IPS DF 4.7 (cell line): ENCODE data around the gene MAP1LC3A.
"Not testable (repeated sequence)": the region's sequence is repeated elsewhere in the genome, so short reads cannot be mapped to it uniquely, and the experiment has no call there.

Experiments
- DNase-seq: peaks from one replicate; pipeline ENCODE4 v3.0.0-alpha.2; 2013; ENCODE audit warnings: low spot score; ENCODE audit errors: extremely low read depth

MAP1LC3A gene

DNA sequence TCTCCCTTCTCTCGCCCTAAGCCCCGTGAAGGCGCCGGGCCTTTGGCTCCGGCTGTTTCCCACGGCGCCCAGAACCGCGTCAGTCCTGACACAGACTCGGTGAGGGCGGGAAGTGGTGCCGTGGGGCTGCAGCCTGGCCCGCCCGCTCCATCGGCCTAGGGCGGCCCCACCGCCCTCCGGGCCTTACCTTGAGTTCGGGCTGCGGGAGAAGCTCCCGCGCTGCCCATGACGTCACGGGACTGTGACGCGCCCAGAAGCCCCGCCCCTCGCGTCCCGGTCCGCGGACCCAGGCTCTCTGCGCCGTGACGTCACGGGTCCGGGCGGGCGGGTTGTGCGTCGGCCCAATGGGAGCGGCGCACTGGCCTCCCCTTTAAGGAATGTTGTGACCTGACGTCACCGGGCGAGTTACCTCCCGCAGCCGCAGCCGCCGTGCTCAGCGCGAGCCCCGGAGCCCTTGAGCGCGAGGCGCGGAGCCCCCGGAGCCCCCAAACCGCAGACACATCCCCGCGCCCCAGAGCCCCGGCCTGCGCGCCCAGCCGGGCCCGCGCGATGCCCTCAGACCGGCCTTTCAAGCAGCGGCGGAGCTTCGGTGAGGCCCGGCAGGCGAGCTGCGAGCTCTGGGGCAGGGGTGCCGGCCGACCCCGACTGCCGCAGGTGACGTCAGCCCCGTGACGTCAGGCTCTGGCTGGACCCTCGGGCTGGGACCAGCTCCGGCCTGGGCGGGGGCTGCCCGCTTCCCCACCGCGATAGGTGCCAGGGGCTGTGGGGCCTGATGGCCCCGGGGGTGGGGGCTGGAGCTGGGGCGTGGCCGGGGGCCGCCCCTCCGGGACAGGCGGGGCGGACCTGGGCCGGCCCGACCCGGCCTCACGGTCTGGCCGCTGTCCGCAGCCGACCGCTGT lies at the start of gene MAP1LC3A:
Gene MAP1LC3A, plus strand, starts transcription at position 399 of the 899 bp plus-strand sequence. Its CDS starts 151 bp downstream, at position 550.
- DNase-seq = no peak

DNA sequence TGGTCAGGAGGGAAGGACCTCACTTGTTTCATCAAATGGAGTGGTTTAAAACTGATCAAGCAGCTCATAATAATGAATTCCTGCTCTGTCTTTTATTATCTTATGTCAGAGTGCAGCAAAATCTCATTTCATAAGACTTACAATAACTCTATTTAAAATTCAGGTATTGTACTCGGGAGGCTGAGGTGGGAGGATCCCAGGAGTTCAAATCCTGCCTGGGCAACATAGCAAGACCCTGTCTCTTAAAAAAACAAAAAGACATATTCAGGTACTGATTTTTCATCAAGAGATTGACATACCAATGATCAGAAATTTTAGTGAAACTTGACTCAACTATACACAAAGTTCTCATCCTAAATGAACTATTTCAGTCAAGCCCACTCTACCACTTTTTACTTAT lies 47.9 kb upstream of the MAP1LC3A start:
- DNase-seq = no peak

GRCh38 chr20:34511891-34512265 lies 46.6 kb upstream of the MAP1LC3A start:
- no peak for DNase-seq

GRCh38 chr20:34512266-34512954 lies 46.1 kb upstream of the MAP1LC3A start:
- no peak for DNase-seq

GRCh38 chr20:34512955-34513419 lies 45.5 kb upstream of the MAP1LC3A start:
- no peak for DNase-seq

DNA sequence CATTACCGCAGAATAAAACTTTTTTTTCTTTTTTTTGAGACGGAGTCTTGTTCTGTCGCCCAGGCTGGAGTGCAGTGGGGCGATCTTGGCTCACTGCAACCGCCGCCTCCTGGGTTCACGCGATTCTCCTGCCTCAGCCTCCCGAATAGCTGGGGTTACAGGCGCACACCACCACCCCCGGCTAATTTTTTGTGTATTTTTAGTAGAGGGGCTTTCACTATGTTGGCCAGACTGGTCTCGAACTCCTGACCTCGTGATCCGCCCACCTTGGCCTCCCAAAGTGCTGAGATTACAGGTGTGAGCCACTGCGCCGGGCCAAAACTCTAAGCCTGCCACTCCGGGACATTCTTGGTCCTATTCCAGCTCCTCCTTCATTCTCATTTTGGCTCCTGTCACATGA lies 44.5 kb upstream of the MAP1LC3A start:
- DNase-seq = not testable (repeated sequence)

DNA sequence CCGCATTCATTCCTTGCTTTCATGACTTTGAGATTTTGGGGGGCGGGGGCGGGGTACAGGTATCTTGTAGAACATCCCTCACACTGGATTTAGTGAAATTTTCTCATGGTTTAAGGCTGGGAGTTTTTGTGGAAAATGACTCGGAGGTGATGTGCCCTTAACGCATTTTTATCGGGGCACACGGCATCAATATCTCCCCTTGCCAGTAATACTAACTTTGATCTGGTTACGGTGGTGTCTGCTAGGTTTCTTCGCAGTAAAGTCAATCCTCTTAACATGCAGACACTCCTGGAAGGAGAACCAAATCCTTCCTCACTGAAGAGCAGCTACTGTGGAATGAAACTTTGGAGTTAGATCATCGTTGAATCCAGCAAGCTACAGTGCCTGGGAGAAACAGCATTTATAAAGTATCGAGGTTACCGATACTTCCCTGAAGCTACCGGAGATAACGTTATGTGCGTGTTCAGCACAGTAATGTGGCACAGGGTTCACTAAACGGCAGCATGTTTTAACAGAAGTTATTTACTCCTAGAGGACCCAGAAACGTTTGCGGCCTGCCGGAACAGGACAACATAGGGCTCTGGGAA lies 43.5 kb upstream of the MAP1LC3A start:
- DNase-seq = no peak

- no peak for DNase-seq
Measured at GRCh38 chr20:34515484-34516246, 42.9 kb upstream of the MAP1LC3A start.

DNA sequence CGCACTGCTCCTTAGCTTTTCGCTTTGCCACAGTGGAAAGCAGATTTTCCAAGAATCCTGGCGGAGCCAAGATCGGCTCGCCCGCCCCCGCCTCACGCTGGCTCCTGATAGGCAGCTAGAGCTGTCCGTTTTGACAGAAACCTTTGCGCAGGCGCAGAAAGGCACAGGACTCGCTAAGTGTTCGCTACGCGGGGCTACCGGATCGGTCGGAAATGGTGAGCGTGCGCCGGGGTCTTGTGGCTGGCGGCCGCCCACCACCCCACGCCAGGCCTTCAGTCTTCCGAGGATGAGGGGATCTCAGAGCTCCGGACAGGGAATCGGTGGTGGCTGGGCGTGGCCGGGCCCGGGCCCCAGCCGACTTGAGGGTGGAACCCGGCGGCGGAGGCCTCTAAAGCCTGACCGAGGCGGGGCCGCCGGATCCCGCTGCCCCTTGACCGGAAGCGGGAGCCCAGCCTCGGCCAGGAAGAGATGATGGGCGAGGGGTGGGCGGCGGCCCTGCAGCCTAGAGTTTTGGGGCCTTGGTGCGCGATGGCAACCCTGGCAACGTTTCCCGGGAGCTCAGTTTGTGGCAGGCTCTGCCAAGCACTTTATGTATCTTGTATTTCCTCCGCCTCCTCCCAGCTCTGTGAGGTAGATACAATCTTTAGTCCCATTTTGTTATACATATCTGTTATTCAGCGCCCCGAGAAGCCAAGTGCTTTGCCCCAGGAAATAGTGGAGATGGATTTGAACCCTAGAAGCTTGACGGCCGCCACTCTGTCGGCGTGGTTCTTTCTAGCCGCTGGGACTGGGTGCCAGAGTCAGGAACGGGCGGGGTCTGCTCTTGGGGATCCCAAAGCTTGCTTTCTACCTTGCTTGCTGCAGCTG lies 42.0 kb upstream of the MAP1LC3A start, which contains the start of gene DYNLRB1:
Gene DYNLRB1, plus strand, starts transcription at position 176 of the 867 bp plus-strand sequence. Its CDS starts 37 bp downstream, at position 213.
- peak; percentile 81 for DNase-seq

DNA sequence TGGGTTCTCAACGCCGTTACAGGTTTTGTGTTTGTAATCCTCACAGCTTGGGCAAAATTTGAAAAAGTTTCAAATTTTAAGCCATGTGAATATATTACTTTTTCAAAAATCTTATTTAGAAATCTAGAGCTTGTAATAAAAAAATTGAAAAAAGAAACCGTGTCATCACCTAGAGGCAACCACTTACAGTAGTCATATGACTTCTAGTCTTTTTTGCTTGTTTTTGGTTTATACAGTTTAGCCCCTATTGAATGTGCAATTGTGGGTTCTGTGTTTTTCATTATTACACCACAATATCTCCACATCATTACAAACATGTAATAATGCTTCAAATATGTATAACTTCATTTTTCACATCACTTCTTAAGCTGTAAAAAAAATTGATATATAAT lies 41.4 kb upstream of the MAP1LC3A start:
- DNase-seq = no peak

DNA sequence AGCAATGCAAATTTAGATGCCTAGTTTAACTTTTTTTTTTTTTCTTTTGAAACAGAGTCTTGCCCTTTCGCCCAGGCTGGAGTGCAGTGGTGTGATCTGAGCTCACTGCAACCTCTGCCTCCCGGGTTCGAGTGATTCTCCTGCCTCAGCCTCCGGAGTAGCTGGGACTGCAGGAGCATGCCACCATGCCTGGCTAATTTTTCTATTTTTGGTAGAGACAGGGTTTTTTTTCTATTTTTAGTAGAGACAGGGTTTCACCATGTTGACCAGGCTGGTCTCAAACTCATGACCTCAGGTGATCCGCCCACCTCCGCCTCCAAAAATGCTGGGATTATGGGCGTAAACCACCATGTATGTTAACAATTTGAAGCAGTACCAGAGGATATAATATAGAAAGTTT lies 39.7 kb upstream of the MAP1LC3A start:
- DNase-seq = not testable (repeated sequence)

DNA sequence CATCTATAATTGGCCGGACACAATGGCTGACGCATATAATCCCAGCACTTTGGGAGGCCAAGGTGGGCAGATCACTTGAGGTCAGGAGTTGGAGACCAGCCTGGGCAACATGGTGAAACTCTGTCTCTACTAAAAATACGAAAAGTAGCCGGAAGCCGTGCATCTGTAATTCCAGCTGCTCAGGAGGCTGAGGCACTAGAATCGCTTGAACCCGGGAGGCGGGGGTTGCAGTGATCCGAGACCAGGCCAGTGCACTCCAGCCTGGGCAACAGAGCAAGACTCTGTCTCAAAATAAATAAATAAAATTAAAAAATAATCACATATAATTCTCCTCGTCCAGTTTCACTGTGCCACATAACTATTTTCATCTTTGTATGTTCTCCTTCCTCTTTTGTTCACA lies 38.7 kb upstream of the MAP1LC3A start:
- not testable (repeated sequence) for DNase-seq

DNA sequence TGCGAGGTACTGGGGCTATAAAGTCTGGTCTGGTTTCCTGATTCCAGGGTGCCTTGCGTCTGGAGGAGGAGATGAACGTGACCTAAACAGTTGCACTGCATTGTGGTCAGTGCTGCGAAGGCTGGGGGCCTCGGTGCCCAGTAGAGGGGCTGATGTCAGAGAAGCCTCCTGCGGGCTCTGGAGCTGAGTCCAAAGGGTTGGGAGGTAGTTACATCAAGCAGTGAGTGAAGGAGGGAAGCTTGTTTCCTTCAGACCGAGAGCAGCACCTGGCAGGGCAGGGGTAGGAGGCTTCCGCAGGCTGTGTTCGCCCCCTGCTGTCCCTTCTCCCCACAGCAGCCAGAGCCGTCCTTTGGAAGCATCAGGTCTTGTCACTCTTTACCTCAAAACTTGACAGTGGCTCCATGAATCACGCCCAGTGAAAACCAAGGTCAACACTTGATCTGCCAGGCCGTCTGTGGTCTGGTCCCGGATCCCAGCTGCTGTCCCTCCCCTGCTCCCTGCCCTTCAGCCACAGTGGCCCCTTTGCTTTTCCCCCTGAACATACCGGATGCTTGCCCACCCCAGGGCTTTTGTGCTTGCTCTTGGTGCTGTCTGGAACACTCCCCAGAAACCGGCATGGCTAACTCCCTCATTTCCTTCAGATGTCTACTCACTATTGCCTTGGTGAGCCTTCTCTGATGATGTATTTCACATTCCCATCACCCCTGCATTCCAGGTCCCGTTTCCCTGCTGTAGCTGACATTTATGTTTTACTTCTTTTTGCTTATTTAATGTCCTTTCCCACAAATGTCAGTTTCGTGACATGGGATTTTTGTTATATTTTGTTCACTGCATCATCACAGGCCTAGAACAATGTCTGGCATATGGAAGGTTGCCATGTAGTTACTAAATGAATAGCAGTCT lies 35.3 kb upstream of the MAP1LC3A start:
- no peak for DNase-seq

DNA sequence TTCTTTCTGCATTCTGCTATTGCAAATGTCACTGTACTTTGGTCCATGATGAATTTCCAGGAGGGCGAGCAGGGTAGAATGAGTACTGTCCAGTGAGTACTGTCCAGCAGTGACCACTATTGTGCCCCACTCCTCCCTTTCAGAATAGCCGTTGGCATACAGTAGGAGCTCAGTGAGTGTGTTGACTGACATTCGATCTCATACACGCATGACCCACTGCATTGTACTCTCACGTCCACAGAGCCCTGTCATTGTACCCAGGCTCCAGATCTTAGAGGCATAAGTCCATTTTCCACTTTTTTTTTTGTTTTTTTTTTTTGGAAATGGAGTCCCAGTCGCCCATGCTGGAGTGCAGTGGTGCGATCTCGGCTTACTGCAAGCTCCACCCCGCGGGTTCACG lies 34.1 kb upstream of the MAP1LC3A start:
- DNase-seq = no peak

- no peak for DNase-seq
Measured at GRCh38 chr20:34525342-34525708, 33.2 kb upstream of the MAP1LC3A start.

DNA sequence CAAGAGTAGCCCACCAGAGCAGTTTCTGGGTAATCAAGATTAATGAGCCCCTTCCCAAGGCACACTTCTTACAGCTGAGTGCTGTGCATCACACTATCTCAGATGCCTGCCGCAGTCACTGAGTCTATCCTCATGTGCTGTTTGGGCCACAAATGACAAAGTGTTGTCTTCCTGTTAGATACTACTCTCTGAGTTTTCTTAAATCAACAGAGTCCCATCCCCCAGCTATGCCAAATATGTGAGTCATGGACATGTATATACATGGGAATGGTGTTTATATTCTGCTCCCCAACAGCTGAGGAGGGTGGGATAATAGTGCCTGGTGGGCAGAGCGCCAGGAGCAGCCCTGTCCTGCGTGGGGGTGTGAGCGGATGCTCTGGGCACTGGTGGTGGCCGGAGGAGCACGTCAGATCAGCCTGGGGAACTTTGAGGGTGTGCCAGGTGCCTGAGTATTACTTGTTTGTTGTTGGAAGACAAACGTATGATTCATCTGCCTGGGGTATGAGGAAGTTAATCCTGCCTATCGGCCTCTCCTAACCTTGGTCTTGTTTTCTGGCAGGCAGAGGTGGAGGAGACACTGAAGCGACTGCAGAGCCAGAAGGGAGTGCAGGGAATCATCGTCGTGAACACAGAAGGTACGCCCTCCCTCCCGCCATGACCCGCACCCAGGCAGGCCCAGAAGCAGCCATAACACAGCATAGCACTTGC lies 32.7 kb upstream of the MAP1LC3A start:
- no peak for DNase-seq

DNA sequence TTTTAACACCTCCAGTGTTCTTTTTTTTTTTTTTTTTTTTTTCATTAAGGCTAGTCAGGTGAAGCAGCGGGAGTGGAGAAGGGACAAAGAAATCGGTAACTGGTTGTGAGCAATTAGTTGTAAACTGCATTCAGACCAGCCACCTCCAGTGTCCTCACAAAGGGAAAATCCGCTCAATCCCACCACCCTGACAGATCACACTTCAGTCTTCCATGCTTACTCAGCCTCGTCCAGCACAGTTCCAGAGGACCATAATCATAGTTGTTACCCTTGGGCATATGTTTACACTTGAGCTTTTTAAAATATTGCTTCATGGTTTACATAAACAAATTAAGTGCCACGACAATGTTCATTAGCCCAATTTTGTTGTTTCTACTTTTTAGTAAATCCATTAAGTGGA lies 32.1 kb upstream of the MAP1LC3A start:
- DNase-seq = no peak

DNA sequence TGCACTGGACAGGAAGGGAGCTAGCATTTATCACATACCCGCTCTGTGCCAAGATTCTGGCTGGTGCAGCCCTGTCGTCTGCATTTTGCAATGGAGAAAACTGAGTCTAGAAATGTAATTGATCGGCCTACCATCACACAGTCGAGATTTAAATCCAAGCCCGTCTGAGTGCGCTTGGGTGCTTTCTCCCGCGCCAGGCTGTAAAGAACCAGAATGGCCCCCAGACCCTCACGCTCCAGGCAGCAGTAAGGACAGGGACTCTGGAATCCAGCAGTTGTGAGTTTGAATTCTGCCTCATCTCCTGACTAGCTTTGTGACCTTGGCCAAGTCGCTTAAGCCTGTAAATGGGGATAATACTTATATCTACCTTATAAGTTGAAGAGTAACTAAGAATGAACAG lies 31.5 kb upstream of the MAP1LC3A start:
- no peak for DNase-seq

DNA sequence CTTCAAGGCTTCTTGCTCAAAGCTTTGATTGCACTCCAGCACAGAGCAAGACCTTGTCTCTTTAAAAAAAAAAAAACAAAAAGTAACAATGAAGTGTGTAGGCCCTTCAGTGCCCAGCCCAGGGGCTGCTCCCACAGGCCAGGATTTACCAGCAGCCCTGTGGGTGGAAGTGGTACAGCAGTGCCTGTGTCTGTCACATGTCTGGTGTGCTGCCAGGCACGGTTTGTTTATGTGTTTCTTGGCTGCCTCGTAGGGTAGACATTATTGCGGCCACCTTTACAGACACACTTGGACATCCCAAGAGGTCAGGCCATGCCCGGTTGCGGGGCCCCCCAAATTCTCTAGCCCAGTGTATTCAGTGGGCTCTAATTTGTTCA lies 29.6 kb upstream of the MAP1LC3A start:
- DNase-seq = no peak
